SU-DHL-6 (cell line): ENCODE measurements around the gene PTPRE.

Experiments
- CTCF ChIP-seq: fragments of 200-600 bp; sonication (generic); IDR thresholded peaks from one replicate; pipeline ENCODE4 v1.5.1; 2017; ENCODE audit warnings: antibody characterized with exemption, mild to moderate bottlenecking, low read length, moderate library complexity; ENCODE audit not compliant: insufficient read depth, poor library complexity, severe bottlenecking
- EZH2phosphoT487 ChIP-seq: fragments of 200-600 bp; sonication (generic), shearing (Covaris generic); conservative IDR thresholded peaks from 2 replicates; pipeline ENCODE4 v1.6.1; 2018; ENCODE audit warnings: mild to moderate bottlenecking, antibody characterized with exemption, low read length, moderate library complexity, mixed read lengths

- TF ChIP-seq CTCF (no peak), EZH2phosphoT487 (no peak)
Observed at GRCh38 chr10:128029290-128029651, 122.4 kb downstream of the PTPRE start.
